NCI-H128 (cell line): ENCODE measurements around the gene SRSF3.
"Not testable (repeated sequence)": the region's sequence is repeated elsewhere in the genome, so short reads cannot be mapped to it uniquely, and the experiment has no call there.

Source experiments
- DNase-seq: peaks from one replicate; lab custom pipeline; 2025; ENCODE audit not compliant: unreplicated experiment; lab: John Stamatoyannopoulos, UW

Gene SRSF3

DNA sequence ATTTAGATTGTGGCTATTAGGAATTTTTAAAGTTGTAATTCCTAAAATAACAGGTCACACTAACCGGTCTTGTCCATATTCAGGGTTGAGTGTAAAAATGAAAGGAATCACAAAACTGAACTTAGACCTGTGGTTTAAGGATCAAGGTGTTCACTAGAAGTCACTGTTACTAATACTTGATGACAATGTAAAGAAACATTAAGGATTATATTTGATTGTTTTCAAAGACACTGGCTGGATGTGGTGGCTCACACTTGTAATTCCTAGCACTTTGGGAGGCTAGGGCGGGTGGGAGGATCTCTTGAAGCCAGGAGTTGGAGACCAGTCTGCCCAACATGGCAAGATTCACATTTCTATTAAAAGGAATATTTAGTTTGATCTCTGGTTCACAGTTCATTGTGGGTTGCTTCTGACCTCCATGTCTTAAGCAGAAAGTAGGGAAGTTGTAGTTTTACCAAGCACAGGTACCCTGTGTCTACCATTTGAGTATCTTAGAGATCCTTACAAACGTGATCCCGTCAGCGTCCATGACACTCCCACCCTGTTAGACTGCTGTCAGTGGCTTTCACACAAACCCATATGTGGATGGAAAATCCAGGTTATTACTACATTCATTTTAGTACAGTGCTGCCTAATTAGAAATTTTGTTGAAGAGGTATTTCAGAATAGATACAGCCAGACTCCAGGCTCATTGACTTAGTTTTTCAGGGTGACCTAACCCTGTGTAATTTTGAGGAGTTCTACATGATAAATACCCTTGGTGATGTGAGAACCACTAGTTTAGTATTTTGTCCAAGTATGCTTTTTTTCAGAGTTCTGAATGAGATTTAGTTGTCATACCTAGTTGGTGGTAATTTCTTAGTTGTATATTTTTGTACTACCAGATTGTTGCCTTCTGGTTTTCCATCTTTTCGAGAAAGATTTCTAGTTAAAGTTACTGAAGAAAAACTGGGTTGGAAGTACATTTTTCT, 10.2 kb downstream of the SRSF3 start:
- no peak for DNase-seq

GRCh38 chr6:36605143-36605542, 11.0 kb downstream of the SRSF3 start:
- DNase-seq = no peak

DNA sequence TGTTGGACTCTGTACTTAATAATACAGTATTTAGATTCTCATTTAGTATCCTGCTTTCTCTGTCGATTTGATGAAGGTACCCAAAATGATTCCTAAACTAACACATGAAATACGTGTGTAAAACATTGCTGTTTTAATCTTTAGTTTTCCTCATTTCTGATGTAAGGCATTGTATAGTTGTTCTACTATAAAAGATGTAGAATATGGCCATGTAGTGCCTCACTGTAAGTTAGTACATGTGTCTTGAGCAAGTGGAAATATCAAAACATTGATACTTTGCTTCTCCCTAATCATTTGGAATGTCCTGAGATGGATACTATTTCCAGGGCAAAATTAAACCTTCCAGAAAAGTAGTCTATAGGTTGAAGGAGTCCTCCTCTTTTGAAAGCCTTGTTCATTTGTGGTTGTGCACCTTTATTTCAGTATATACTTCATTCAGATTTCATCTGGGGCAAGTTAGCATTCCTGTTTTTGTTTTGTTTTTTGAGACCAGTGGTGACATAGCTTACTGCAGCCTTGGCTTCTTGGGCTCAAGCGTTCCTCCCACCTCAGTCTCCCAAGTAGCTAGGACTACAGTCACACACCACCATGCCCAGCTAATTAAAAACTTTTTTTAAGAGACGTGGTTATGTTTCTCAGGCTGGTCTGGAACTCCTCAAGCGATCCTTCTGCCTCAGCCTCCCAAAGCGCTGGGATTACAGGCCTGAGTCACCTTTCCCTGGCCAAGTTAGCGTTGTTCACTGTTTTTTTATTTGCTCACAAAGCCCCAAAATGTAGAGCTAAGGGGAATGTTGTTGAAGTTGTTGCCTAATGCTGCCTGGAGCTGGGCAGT, 11.6 kb downstream of the SRSF3 start:
- DNase-seq = no peak

GRCh38 chr6:36607305-36607682, 13.1 kb downstream of the SRSF3 start:
- DNase-seq = not testable (repeated sequence)

DNA sequence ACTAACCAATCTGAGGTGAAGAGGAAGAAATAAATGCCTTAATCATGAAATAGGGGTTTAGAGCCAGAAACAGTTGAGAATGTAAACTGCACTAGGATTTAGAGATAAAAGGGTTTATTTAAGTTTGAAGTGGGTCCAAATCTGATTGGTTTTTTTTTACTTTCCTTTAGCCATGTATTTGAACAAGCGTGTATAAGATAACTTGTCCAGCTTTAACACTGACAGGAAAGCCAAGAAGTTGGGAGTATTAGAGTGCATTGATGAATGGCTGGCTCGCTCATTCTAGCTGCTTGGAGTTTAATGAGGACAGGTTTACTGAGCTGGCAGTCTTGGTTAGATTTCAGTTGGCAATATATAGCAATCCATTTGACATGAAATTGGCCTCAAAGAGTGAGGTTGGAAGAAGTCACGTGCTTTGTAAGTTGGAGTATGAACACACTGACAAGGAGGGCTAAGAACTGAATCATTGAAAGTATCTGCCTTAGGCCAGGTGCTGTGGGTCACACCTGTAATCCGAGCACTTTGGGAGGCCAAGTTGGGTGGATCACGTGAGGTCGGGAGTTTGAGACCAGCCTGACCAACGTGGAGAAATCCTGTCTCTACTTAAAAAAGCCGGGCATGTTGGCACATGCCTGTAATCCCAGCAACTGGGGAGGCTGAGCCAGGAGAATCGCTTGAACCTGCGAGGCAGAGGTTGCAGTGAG, 13.7 kb downstream of the SRSF3 start:
- no peak for DNase-seq

- no peak for DNase-seq
Observed at GRCh38 chr6:36608788-36609563, 14.8 kb downstream of the SRSF3 start.

- no peak for DNase-seq
Observed at GRCh38 chr6:36609582-36609981, 15.4 kb downstream of the SRSF3 start.

DNA sequence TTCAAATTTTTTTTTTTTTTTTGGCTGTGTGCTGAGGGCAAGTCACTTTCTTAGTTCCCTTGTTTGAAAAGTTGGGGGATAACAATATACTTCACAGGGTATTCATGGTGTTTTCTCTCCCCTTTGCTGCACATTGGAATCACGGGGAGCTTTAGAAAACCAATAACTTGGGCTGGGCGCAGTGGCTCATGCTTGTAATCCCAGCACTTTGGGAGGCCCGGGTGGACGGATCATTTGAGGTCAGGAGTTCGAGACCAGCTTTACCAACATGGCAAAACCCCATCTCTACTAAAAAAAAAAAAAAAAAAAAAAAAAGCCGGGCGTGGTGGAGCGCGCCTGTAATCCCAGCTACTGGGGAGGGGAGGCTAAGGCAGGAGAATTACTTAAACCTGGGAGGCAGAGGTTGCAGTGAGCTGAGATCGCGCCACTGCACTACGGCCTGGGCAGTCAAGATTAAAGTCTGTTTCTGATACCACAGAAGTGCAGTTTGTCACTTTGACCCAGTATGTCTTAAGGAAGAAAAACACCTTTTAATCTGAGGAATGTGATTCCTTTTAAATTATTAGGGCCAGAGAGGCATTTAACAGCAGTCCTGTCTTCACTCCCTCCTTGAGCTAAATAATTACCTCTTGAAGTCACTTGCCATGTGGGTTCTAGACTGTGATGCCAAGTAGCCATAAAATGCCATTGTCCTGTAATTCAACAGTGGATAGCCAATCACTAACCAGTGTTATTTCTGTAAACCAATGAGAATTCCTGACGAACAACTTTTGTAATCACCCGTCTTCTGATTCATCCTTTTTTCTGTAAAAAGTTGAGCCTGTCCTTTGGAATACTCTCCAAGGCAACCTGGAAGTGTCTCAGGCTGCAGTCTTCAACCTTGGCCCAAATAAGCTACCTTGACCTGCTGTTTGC, 16.1 kb downstream of the SRSF3 start:
- DNase-seq = no peak

- no peak for DNase-seq
Observed at GRCh38 chr6:36610956-36611336, 16.8 kb downstream of the SRSF3 start.

GRCh38 chr6:36611679-36612078, 17.5 kb downstream of the SRSF3 start:
- not testable (repeated sequence) for DNase-seq

GRCh38 chr6:36612101-36612625, 18.0 kb downstream of the SRSF3 start:
- no peak for DNase-seq

- DNase-seq = no peak
Observed at GRCh38 chr6:36613200-36613995, 19.2 kb downstream of the SRSF3 start.

DNA sequence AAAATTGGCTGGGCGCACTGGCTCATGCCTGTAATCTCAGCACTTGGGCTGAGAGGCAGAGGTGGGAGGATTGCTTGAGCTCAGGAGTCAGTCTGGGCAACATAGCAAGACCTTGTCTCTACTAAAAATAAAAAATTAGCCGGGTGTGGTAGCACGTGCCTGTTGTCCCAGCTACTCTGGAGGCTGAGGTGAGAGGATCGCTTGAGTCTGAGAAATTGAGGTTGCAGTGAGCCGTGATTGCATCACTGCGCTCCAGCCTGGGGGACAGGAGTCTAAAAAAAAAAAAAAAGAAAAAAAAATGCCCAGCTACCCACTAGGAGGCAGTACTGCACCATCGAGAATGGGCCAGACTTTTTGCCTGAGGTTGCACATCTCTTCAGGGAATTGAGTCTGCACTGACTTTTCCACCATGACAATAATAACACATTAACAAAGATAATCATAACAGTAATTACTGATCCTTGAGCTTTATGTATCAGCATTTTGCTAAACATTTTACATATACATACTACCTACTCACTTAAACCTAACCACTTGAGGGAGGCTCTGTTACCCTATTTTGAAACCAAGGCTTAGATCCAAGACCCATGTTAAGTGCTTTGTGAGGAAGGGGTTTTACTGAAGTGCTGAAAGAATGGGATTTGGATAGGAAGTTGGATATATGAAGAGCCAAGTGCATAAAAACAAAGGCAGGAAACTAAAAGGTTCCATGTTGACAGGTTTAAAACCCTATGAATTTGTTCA, 21.0 kb downstream of the SRSF3 start:
- DNase-seq = peak; percentile 16

DNA sequence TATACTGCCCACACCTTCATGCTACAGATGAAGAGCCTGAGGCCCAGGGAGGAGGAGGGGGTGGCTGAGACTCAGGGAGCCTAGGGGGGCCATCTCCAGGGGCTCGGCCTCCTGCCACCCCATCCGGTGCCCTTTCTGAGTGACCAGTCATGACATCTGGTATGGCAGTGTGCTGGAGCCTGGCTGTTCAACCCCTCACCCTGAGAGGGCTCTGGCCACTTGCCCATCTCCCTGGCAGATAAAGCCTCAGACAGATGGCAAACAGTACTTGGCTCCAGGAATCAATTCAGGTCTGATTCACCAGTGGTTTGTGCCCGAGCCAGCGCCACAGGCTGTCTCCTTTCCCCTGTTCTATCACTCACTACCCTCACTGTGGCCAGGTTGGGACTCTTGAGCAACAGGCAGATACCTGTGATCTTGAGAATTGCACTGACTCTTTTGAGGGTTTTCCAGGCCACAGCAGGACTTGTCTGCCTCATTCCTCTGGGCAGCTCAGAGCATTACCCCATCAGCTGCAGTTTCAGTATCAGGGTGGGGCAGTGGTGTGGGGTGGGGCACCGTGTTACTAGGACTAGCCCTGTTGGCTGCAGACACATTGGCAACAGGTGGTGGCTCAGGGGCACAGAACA, 22.8 kb downstream of the SRSF3 start:
- no peak for DNase-seq

- DNase-seq = no peak
Observed at GRCh38 chr6:36618366-36619355, 24.5 kb downstream of the SRSF3 start.

- no peak for DNase-seq
Observed at GRCh38 chr6:36621371-36621855, 27.3 kb downstream of the SRSF3 start.
